ENCODE measurements around the gene RMP24.

Gene RMP24

GRCh38 chr18:35934891-35935290 is 37.6 kb upstream of the RMP24 start:
- Mint-ChIP-seq H3K27me3 (ENCODE audit: insufficient read depth) (peaks cover 6% of the 10 kb centered on the region), H3K4me1 (ENCODE audit: low read depth) (peaks cover 6% of the 10 kb centered on the region; the same call in 1 of the 2 replicates), H3K4me3 (no peak overlapping the region), H3K27ac (no peak overlapping the region), H3K9me3 (no peaks in the 10 kb centered on the region), H3K36me3 (ENCODE audit: low read depth) (no peaks in the 10 kb centered on the region)
- DNase-seq = no peak
- no peak for TF ChIP-seq CTCF (IDR thresholded peaks at IDR 0.05)

GRCh38 chr18:35935805-35936204 is 36.7 kb upstream of the RMP24 start:
- Mint-ChIP-seq H3K4me1 (ENCODE audit: low read depth) (peaks cover 6% of the 10 kb centered on the region; the same call in 1 of the 2 replicates), H3K36me3 (ENCODE audit: low read depth) (no peaks in the 10 kb centered on the region), H3K27ac (no peak overlapping the region), H3K27me3 (ENCODE audit: insufficient read depth) (peaks cover 4% of the 10 kb centered on the region), H3K9me3 (no peaks in the 10 kb centered on the region), H3K4me3 (no peak overlapping the region)
- no peak for TF ChIP-seq CTCF (IDR thresholded peaks at IDR 0.05)
- no peak for DNase-seq

- Mint-ChIP-seq H3K4me3 (no peak overlapping the region), H3K27ac (no peak overlapping the region), H3K36me3 (ENCODE audit: low read depth) (no peaks in the 10 kb centered on the region), H3K4me1 (ENCODE audit: low read depth) (peaks cover 6% of the 10 kb centered on the region; the same call in 1 of the 2 replicates), H3K9me3 (no peaks in the 10 kb centered on the region), H3K27me3 (ENCODE audit: insufficient read depth) (peaks cover 4% of the 10 kb centered on the region)
- DNase-seq = no peak
- no peak for TF ChIP-seq CTCF (IDR thresholded peaks at IDR 0.05)
Observed at GRCh38 chr18:35936951-35937350, 35.5 kb upstream of the RMP24 start.

GRCh38 chr18:35938158-35938557 is 34.3 kb upstream of the RMP24 start:
- no peak for DNase-seq
- no peak overlapping the region for H3K4me3 Mint-ChIP-seq
- H3K27me3 Mint-ChIP-seq (ENCODE audit: insufficient read depth) = peaks cover 4% of the 10 kb centered on the region
- no peaks in the 10 kb centered on the region for H3K9me3 Mint-ChIP-seq
- H3K4me1 Mint-ChIP-seq (ENCODE audit: low read depth) = peaks cover 6% of the 10 kb centered on the region; the same call in 1 of the 2 replicates
- no peak for TF ChIP-seq CTCF (IDR thresholded peaks at IDR 0.05)
- no peaks in the 10 kb centered on the region for H3K36me3 Mint-ChIP-seq (ENCODE audit: low read depth)
- no peak overlapping the region for H3K27ac Mint-ChIP-seq

GRCh38 chr18:35938562-35938961 is 33.9 kb upstream of the RMP24 start:
- Mint-ChIP-seq H3K4me1 (ENCODE audit: low read depth) (peaks cover 6% of the 10 kb centered on the region; the same call in 1 of the 2 replicates), H3K36me3 (ENCODE audit: low read depth) (no peaks in the 10 kb centered on the region), H3K4me3 (no peak overlapping the region), H3K27me3 (ENCODE audit: insufficient read depth) (peaks cover 4% of the 10 kb centered on the region), H3K27ac (no peak overlapping the region), H3K9me3 (no peaks in the 10 kb centered on the region)
- no peak for TF ChIP-seq CTCF (IDR thresholded peaks at IDR 0.05)
- DNase-seq = no peak

GRCh38 chr18:35939138-35939537 is 33.3 kb upstream of the RMP24 start:
- no peak for DNase-seq
- Mint-ChIP-seq H3K9me3 (no peaks in the 10 kb centered on the region), H3K4me1 (ENCODE audit: low read depth) (peaks cover 6% of the 10 kb centered on the region; the same call in 1 of the 2 replicates), H3K4me3 (no peak overlapping the region), H3K27me3 (ENCODE audit: insufficient read depth) (peaks cover 4% of the 10 kb centered on the region), H3K27ac (no peak overlapping the region), H3K36me3 (ENCODE audit: low read depth) (no peaks in the 10 kb centered on the region)
- TF ChIP-seq CTCF (IDR thresholded peaks at IDR 0.05) = no peak

All from HFFc6 (cell line).